ENCODE measurements around the gene MPIG6B.

- no peak for TF ChIP-seq GATA3 (IDR thresholded peaks at IDR 0.05; ENCODE audit: low read depth, low read length)
- no peak for TF ChIP-seq GATA2 (IDR thresholded peaks at IDR 0.05; ENCODE audit: low read depth, low read length)
Measured at GRCh38 chr6:31677955-31678354, 45.2 kb upstream of the MPIG6B start.

All from SH-SY5Y (cell line).